DOHH2 (cell line): Measurements from ENCODE around the gene DOCK4.

Experiments used
- EZH2phosphoT487 ChIP-seq: fragments of 200-600 bp; sonication (generic); IDR thresholded peaks from 2 replicates; pipeline ENCODE4 v1.6.1; 2017; ENCODE audit warnings: borderline replicate concordance, mild to moderate bottlenecking, antibody characterized with exemption, low read length, moderate library complexity, mixed read lengths
- TF ChIP-seq, protein P1 (sequence below): fragments of 200-600 bp; sonication (generic); IDR thresholded peaks from one replicate; pipeline ENCODE4 v1.5.1; 2014; ENCODE audit warnings: antibody characterized with exemption, mild to moderate bottlenecking, low read depth, low read length; ENCODE audit not compliant: poor library complexity, severe bottlenecking

DNA sequence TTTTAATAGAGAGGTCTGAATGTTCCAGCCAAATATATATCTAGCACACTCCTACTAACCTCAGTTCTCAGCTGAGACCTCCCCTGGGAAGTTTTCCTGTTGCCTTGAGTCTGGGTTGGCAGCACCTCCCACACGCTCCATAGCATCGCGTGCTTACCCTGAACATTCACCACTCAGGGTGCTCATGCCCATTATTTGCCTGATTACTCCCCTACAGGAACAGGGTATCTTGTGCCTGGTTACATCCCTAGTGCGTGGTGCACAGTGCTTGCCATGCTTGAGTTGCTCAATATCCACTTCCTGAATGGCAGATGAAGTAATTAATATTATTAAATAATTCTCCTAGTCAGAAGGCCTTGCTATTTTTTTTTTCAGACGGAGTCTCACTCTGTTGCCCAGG, 374.0 kb downstream of the DOCK4 start:
- TF ChIP-seq EZH2phosphoT487: no peak
- TF ChIP-seq, protein P1, sequence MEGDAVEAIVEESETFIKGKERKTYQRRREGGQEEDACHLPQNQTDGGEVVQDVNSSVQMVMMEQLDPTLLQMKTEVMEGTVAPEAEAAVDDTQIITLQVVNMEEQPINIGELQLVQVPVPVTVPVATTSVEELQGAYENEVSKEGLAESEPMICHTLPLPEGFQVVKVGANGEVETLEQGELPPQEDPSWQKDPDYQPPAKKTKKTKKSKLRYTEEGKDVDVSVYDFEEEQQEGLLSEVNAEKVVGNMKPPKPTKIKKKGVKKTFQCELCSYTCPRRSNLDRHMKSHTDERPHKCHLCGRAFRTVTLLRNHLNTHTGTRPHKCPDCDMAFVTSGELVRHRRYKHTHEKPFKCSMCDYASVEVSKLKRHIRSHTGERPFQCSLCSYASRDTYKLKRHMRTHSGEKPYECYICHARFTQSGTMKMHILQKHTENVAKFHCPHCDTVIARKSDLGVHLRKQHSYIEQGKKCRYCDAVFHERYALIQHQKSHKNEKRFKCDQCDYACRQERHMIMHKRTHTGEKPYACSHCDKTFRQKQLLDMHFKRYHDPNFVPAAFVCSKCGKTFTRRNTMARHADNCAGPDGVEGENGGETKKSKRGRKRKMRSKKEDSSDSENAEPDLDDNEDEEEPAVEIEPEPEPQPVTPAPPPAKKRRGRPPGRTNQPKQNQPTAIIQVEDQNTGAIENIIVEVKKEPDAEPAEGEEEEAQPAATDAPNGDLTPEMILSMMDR: no peak
